Measurements from ENCODE around the gene WDR74. TPM values are rescaled to one million over a fixed set of nuclear protein-coding genes. Genes with fewer than 3 reads are reported as not detected.

WDR74 gene
- total RNA-seq, result 40.5 and 42.1 TPM in 2 replicates
- long read RNA-seq, transcript WDR74-201 (11 exons, 1,289 nt), result major isoform, 47 of 65 reads
- long read RNA-seq, partial matches to known transcripts, result 7 of 65 reads
- long read RNA-seq, other reads (novel, unspliced or antisense), result 9 of 65 reads

DNA sequence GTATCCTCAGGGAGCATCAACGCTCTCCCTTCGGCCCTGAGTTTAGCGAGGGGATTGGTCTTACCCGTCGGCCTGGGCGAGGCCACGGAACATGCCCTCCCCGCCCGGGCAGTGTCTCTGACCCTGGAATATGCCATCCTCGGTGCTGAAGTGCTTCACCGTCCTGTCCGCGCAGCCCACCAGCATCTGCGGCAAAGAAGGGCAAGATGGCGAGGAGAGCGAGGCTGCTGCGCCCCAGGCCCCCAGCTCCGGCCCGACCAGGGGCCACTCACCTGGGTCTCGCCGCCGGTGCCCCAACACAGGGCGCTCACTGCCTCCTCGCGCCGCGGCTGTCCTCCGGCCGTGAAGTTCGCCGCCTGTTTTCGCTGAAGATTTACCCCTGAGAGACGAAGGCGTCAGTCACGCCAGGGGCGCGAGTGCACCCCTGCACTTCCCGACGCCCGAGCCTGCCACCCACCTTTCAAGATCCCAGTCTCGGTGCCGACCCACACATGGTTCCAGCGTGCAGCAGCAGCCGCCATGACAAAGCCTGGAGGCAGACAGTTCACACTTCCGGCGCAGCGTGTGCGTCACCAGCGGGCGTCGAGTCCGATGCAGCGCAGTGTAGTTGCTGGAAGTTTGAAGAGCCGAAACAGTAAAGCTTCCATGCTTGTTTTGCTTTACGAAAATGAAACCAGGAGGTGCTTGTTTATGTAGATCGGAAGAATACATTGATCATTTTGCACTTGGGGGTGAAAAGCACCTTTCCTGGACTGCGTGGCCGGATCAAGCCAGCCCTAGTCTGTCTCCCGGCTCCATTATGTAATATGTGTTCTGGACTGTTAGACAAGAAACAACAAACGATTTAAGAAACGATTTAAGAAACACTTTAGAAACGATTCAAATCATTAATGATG lies at the start of gene WDR74:
Gene WDR74 (minus strand): TSS at position 541 of the 896 bp plus-strand sequence. CDS start 20 bp downstream, at position 521.
- peaks cover 5% of the 10 kb centered on the region for H3K36me3 Mint-ChIP-seq (ENCODE audit: unreplicated experiment)
- DNase-seq (ENCODE audit: extremely low spot score, unreplicated experiment), result peak; percentile 94
- peaks cover 26% of the 10 kb centered on the region for H3K4me1 Mint-ChIP-seq (ENCODE audit: unreplicated experiment)
- H3K27me3 Mint-ChIP-seq (ENCODE audit: unreplicated experiment), result no peaks in the 10 kb centered on the region
- H3K9me3 Mint-ChIP-seq (ENCODE audit: unreplicated experiment), result no peaks in the 10 kb centered on the region
- H3K4me3 Mint-ChIP-seq (ENCODE audit: unreplicated experiment), result no peak within 1 kb of the TSS
- TF ChIP-seq, protein P1, sequence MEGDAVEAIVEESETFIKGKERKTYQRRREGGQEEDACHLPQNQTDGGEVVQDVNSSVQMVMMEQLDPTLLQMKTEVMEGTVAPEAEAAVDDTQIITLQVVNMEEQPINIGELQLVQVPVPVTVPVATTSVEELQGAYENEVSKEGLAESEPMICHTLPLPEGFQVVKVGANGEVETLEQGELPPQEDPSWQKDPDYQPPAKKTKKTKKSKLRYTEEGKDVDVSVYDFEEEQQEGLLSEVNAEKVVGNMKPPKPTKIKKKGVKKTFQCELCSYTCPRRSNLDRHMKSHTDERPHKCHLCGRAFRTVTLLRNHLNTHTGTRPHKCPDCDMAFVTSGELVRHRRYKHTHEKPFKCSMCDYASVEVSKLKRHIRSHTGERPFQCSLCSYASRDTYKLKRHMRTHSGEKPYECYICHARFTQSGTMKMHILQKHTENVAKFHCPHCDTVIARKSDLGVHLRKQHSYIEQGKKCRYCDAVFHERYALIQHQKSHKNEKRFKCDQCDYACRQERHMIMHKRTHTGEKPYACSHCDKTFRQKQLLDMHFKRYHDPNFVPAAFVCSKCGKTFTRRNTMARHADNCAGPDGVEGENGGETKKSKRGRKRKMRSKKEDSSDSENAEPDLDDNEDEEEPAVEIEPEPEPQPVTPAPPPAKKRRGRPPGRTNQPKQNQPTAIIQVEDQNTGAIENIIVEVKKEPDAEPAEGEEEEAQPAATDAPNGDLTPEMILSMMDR (IDR thresholded peaks at IDR 0.05), result no peak
- H3K27ac Mint-ChIP-seq (ENCODE audit: unreplicated experiment), result no peak within 1 kb of the TSS

DNA sequence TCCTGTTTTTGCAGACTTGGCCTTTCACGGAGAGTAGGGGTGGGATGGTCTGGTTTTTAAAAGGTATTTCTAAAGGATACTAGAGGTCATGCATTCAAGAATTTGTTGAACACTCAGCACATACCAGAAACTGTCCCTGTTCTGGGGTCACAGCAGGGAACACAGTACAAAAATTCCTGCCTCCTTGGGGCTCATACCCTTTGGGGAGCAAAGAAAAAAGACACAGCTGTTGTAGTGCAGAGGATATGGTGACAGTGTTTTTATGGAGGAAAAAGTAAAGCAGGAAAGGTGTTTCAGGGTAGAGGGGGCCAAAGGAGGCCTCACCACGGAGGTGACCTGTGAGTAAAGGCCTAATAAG lies 49.7 kb upstream of the WDR74 start:
- no peak for DNase-seq (ENCODE audit: extremely low spot score, unreplicated experiment)
- Mint-ChIP-seq H3K9me3 (ENCODE audit: unreplicated experiment) (no peaks in the 10 kb centered on the region), H3K4me3 (ENCODE audit: unreplicated experiment) (no peak overlapping the region), H3K27me3 (ENCODE audit: unreplicated experiment) (no peaks in the 10 kb centered on the region), H3K27ac (ENCODE audit: unreplicated experiment) (peak overlapping the region; percentile 74), H3K4me1 (ENCODE audit: unreplicated experiment) (peaks cover 40% of the 10 kb centered on the region), H3K36me3 (ENCODE audit: unreplicated experiment) (peaks cover 48% of the 10 kb centered on the region)
- TF ChIP-seq, protein P1 (IDR thresholded peaks at IDR 0.05), result no peak

DNA sequence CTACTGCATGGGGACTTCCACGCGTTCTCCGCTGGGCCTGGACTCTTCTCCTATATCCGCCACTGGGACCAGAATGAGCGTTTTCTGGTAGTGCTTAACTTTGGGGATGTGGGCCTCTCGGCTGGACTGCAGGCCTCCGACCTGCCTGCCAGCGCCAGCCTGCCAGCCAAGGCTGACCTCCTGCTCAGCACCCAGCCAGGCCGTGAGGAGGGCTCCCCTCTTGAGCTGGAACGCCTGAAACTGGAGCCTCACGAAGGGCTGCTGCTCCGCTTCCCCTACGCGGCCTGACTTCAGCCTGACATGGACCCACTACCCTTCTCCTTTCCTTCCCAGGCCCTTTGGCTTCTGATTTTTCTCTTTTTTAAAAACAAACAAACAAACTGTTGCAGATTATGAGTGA lies 49.0 kb upstream of the WDR74 start:
- DNase-seq (ENCODE audit: extremely low spot score, unreplicated experiment), result no peak
- Mint-ChIP-seq H3K27ac (ENCODE audit: unreplicated experiment) (peak overlapping the region; percentile 74), H3K27me3 (ENCODE audit: unreplicated experiment) (no peaks in the 10 kb centered on the region), H3K4me3 (ENCODE audit: unreplicated experiment) (no peak overlapping the region), H3K36me3 (ENCODE audit: unreplicated experiment) (peaks cover 54% of the 10 kb centered on the region), H3K9me3 (ENCODE audit: unreplicated experiment) (no peaks in the 10 kb centered on the region), H3K4me1 (ENCODE audit: unreplicated experiment) (peaks cover 47% of the 10 kb centered on the region)
- TF ChIP-seq, protein P1 (IDR thresholded peaks at IDR 0.05), result no peak

DNA sequence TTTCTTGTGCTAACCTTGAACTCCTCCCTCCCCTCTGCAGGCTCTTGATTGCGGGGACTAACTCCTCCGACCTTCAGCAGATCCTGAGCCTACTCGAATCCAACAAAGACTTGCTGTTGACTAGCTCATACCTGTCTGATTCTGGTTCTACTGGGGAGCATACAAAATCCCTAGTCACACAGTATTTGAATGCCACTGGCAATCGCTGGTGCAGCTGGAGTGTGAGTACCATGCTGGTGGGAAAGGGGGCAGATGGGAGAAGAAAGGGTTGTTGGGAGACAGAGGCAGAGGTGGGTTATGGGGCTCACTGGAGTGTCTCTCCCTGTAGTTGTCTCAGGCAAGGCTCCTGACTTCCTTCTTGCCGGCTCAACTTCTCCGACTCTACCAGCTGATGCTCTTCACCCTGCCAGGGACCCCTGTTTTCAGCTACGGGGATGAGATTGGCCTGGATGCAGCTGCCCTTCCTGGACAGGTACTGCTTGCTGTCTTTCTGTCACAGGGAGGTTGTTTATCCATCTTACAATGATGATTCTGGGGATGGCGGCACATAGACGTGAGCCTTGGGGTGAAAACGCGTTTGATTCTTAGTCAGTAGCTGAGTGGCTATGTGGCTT lies 45.9 kb upstream of the WDR74 start:
- H3K4me1 Mint-ChIP-seq (ENCODE audit: unreplicated experiment), result peaks cover 60% of the 10 kb centered on the region
- no peak overlapping the region for H3K27ac Mint-ChIP-seq (ENCODE audit: unreplicated experiment)

More for the DNA sequence above, 45.9 kb upstream of the WDR74 start:
- Mint-ChIP-seq H3K4me3 (ENCODE audit: unreplicated experiment) (peak overlapping the region; percentile 61), H3K9me3 (ENCODE audit: unreplicated experiment) (no peaks in the 10 kb centered on the region), H3K27me3 (ENCODE audit: unreplicated experiment) (no peaks in the 10 kb centered on the region), H3K36me3 (ENCODE audit: unreplicated experiment) (peaks cover 72% of the 10 kb centered on the region)
- no peak for DNase-seq (ENCODE audit: extremely low spot score, unreplicated experiment)
- TF ChIP-seq, protein P1 (IDR thresholded peaks at IDR 0.05), result no peak

Measured in osteocyte (in vitro differentiated cells).